IPS-18c (cell line): ENCODE data around the gene APOF.
A peak's percentile ranks its signal among the peaks of the same experiment; 100 is the strongest.

ENCODE experiments used
- H3K4me3 ChIP-seq: 2 replicates; pipeline ENCODE4 v1.7.0; 2013; ENCODE audit warnings: low read depth, mild to moderate bottlenecking, low read length, moderate library complexity; ENCODE audit not compliant: insufficient read depth
- H3K9me3 ChIP-seq: one replicate; pipeline ENCODE4 v1.6.1; 2013; ENCODE audit warnings: mild to moderate bottlenecking, low read length, moderate library complexity; ENCODE audit not compliant: control insufficient read depth, insufficient read depth

Gene APOF

GRCh38 chr12:56315249-56315621 is 47.4 kb downstream of the APOF start:
- H3K9me3 ChIP-seq: no peaks in the 10 kb centered on the region
- peak overlapping the region; percentile 98 for H3K4me3 ChIP-seq

GRCh38 chr12:56311003-56311402 is 51.7 kb downstream of the APOF start:
- no peaks in the 10 kb centered on the region for H3K9me3 ChIP-seq
- no peak overlapping the region for H3K4me3 ChIP-seq
